ACHN (cell line): ENCODE data around the gene FAM193A.
"Not testable (repeated sequence)": the region's sequence is repeated elsewhere in the genome, so short reads cannot be mapped to it uniquely, and the experiment has no call there.

Experiments used
- DNase-seq: peaks from one replicate; pipeline ENCODE4 v3.0.0-alpha.2; 2015
- in situ Hi-C: cut with HindIII; loops from 2 replicates; pipeline ENCODE4 v1.10.0; 2017; ENCODE audit warnings: low sequenced_read_pairs, low pct_ligation_motif_present, low pct_unique_long_range_greater_than_20kb

FAM193A gene

GRCh38 chr4:2595436-2595835 is 59.0 kb downstream of the FAM193A start:
- in situ Hi-C loops = no loop called here
- no peak for DNase-seq

DNA sequence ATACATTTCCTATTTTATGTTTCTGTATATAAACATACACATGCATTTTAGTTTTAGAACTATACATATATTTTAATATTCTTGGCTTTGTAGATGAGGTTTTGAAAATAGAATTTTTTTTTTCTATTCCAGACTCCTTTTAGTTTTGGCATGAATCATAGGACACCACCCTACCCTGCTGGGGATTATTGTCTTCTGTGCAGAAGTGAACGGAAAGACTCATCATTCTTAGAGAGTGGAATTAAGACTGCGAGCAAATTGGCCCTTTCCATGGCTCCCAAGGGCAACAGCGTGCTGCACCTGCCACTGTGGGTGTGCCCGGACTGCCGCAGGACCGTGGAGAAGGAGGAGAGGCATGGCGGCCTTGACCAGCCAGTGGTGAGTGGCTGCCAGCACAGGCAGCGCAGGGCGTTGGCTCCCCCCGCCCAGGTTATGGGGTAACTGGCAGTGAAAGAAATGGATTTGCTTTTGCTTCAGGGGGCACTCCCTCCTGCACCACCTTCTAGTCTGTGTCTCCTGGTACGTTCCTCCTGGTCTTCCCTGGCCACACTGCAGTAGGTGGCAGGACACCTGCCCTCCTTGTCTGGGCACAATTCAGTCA is 59.6 kb downstream of the FAM193A start:
- in situ Hi-C loops = no loop called here
- DNase-seq = no peak

DNA sequence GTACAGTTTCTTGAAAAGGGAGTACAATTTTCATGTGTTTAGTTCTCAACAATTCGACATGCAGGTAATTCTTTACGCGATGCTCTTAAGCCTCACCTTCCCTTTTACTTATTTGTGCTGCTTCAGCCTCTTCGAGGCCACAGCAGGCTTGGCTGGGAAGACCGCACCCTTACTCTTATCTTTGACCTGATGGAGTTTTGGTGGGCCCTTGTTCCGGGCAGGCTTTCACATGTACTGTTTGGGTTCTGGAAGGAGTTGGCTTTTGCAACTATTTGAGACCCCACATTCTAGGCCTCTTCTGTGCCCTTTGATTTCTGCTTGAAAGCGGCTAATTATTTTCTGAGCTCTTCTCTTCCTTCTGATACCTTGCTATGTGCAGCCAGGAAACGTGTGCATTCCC is 60.2 kb downstream of the FAM193A start:
- no peak for DNase-seq
- in situ Hi-C loops = no loop called here

DNA sequence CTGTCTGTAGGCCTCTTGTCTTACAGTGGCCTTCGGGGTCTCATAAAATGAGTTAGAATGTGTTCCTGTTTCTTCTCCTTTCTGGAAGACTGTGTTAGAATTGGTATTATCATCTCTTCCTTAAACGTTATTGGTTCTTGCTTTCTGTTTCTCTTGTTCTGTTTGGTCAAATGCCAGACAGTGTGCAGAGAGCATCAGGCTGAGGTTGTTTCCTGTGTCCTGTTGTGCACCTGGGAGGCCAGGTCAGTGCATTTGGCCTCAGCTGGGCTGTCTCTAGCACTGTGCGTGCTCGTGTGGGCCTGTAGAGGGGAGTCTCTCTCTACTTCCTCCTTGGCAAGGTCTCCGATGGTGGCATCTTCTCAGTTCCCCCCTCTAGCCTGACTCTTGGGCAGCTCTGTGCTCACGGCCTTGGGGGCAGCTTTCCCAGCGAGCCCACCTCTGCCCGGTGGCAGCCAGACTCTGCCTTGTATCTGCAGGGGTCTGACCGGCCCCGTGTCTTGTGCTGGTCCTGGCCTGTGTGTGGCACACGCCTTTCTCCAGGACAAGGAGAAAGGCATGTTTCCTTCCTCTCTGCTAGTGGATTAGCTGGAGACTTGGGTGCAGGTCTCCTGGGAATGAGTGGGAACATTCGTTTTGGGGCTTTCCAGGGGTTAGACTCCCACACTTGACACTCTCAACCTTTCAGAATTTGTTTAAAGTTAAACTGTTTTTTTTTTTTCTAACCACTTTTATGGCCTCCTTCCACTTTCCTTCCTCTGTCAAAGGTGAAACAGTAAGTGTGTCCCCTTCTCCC is 62.3 kb downstream of the FAM193A start:
- in situ Hi-C loops = no loop called here
- no peak for DNase-seq

DNA sequence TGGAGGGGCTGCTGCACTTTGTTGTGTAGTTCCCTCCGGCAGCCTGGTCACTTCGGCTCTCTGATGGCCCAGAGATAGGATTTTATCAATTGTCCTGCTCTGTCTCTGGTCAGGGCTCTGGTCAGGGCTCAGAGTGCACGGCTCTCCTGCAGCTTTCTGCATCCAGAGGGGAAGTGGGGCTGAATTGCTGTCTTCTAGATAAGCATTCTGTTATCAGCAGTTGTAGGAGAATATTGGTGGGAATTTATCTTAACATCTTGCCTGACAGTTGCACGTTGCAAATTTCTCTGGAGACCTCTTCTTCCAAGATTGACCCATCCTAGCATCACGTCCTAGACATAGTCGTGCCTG is 62.8 kb downstream of the FAM193A start:
- no peak for DNase-seq
- in situ Hi-C loops = no loop called here

DNA sequence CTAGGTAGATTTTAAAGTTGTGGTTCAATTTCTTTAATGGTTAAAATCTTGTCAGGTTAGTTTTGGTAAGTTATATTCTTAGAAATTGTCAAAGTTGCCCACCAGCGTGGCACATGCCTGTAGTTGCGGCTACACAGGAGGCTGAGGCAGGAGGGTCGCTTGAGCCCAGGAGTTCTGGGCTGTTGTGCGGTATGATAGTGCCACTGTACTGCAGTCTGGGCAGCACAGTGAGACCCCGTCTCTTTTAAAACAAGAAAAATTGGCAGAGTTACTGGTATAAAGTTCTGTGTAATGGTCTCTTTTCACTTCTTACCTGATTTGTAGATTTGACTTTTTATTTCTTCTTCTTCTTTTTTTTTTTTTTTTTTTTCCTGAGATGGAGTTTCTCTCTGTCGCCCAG is 64.4 kb downstream of the FAM193A start:
- DNase-seq = no peak
- in situ Hi-C loops = no loop called here

DNA sequence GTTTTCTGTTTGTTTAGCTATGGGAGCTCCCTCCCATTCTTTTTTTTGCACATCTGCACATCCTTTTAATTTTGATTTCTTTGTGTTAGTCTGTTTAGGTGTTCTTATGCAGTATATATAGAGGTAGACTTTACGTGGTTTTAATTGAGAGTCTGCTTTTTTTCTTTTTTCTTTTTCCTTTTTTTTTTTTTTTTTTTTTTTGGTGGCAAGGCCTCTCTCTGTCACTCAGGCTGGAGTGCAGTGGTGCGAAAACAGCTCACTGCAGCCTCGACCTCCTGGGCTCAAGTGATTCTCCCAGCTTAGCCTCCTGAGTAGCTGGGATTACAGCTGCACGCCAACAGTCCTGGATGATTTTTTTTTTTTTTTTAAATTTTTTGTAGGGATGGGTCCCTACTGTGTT is 68.2 kb downstream of the FAM193A start:
- in situ Hi-C loops = no loop called here
- DNase-seq = no peak

GRCh38 chr4:2606960-2607506 is 70.6 kb downstream of the FAM193A start:
- no peak for DNase-seq
- in situ Hi-C loops = no loop called here

DNA sequence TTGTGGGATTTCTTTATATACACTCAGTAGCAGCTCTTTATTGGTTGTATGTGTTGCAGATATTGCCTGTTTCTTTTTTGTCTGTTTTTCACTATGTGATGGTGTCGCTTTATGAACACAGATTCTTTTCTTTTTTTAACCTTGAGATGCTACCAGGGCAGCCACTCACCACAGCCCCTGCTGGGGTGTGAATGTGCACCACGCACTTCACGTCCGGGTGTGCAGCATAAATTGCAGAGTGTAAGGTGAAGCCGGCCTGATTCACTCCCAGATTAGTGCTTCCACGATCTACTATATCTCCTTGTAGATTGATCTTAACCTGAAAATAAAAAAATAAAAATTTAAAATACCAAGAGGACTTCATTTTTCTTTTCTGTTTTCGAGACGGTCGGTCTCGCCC is 71.4 kb downstream of the FAM193A start:
- in situ Hi-C loops = no loop called here
- DNase-seq = no peak

GRCh38 chr4:2608291-2608690 is 71.8 kb downstream of the FAM193A start:
- in situ Hi-C loops = no loop called here
- DNase-seq = no peak

GRCh38 chr4:2615821-2616220 is 79.4 kb downstream of the FAM193A start:
- in situ Hi-C loops = no loop called here
- DNase-seq = no peak

DNA sequence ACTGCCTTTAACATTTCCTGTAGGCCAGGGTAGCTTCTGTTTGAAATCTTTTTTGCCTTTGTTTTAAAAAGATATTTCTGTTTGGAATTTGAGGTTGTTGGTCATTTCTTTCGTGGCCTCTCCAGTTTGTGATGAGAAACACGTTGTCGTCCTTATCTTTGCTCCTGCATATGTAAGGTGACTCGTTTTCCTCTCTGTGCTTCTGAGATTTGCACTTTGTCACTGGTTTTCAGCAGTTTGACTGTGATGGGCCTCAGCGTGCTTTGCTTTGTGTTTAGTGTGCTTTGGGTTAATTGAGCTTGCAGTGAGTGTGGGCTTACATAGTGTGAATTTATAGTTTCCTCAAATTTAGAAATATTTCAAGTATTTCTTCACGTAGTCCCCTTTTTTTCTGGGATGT is 81.5 kb downstream of the FAM193A start:
- DNase-seq = no peak
- in situ Hi-C loops = no loop called here

GRCh38 chr4:2618729-2619128 is 82.3 kb downstream of the FAM193A start:
- in situ Hi-C loops, DNase-seq: not testable (repeated sequence)

- DNase-seq = no peak
- in situ Hi-C loops = no loop called here
Measured at GRCh38 chr4:2619459-2619858, 83.0 kb downstream of the FAM193A start.

DNA sequence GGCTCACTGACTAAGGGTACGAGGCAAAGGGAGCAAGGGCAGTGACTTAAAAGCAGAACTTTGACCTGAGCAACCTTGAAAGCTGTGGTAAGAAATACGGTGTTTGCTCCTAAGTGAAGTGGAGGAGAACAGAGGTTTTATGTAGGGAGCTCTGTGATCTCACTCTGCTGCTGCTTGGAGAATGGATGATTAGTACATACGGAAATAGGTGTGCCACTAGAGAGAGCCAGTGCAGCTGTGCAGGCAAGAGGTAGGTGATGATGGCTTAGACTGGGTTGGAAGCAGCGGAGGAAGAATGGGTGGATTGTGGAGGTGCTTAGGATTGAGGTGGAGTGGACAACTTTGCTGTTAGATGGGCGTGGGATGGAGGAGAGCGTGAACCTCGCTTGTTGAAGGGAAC is 85.0 kb downstream of the FAM193A start:
- no peak for DNase-seq
- in situ Hi-C loops = no loop called here

DNA sequence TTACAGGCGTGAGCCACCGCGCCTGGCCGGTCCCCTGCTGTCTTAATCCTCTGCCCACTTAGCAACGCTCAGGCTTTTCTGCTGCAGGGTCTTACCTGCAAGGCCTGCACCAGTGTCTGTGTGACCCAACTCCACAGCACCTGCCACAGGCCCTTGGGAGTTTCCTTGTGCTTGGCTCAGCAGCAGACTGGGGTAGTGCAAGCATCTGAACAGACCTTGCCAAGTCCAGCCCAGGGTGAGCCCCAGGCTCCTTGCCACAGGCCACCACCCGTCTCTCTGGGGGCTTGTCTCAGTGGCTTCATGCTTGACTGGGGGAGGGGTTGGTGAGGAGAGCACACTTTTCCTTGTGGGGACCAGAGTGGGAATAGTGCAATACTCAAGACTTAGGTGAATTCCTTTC is 87.0 kb downstream of the FAM193A start:
- DNase-seq = no peak
- in situ Hi-C loops = no loop called here

- no peak for DNase-seq
- in situ Hi-C loops = no loop called here
Measured at GRCh38 chr4:2624782-2625530, 88.5 kb downstream of the FAM193A start.

- no peak for DNase-seq
- in situ Hi-C loops = no loop called here
Measured at GRCh38 chr4:2626231-2626630, 89.8 kb downstream of the FAM193A start.

DNA sequence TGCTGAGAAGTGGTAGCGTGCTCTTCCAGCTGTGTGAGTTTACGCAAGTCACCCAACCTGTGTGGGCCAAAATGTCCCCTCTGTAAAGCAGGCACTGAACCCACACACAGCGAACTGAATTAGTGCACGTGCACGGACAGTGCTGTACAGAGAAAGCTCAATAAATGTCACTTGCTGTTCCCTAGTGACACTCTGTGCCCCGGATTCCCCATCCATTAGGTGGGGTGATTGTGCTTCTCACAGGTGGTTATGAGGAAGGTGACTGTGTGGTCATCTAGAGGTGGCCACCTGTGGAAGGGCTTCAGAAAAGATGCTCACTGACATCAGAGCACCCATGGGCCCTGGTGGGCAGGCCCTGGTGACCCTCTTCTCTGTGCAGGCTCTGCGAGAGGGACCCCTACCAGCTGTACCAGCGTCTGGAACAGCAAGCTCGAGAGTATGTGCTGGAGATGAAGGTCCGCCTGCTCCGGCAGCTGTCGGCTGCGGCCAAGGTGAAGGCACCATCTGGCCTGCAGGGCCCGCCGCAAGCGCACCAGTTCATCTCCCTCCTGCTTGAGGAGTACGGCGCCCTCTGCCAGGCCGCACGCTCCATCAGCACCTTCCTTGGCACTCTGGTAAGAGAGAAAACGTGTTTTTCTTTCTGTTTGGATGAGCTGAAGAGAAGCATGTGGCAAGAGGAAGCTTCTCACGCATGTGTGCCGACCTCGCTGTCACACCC is 94.3 kb downstream of the FAM193A start:
- in situ Hi-C loops = no loop called here
- no peak for DNase-seq
